Measurements from ENCODE around the gene SVOPL.

- no peak for TF ChIP-seq CTCF (IDR thresholded peaks at IDR 0.05; ENCODE audit: poor library complexity)
- TF ChIP-seq EZH2 (IDR thresholded peaks at IDR 0.05; ENCODE audit: borderline replicate concordance) = no peak
- TF ChIP-seq EZH2phosphoT487 (IDR thresholded peaks at IDR 0.05; ENCODE audit: low read depth, severe bottlenecking, unreplicated experiment) = no peak
Observed at GRCh38 chr7:138588986-138589385, 112.2 kb downstream of the SVOPL start.

Data from hepatocyte (in vitro differentiated cells).